ENCODE results near the gene RNASEL. TPM values are rescaled to one million over a fixed set of nuclear protein-coding genes. Genes with fewer than 3 reads are reported as not detected.
A peak's percentile ranks its signal among the peaks of the same experiment; 100 is the strongest.

Gene RNASEL
- total RNA-seq, 6 donors from 2014 or later: 8.5 to 16.8 (median 12.0) TPM

DNA sequence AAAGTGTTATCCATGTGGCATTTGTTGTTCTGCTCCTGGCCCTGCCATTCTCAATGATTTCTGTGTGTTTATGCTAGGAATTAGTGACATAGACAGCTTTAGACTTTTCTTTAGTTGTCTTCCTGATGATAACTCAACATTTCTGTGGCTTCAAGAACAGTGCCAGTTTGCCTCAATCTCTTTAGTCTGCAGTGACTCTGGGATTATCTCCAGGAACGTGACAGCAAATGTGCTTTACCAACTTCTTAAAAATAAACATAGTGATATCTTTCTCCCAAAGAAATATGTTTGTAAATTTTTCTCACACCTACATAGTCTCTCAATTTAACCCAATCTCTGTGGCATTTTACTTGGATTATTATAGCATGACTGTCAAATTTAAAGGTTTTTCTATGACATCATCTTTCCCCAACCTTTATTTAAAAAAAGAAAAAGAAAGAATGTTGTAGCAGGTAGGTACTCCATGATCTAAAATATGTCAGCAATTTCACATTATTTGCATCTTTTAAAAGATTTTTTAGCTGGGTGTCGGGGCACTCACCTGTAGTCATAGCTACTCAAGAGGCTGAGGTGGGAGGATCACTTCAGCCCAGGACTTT lies 24.6 kb downstream of the RNASEL start:
- Histone ChIP-seq H3K9me3 (no peaks in the 10 kb centered on the region), H3K4me1 (no peaks in the 10 kb centered on the region), H3K27me3 (no peaks in the 10 kb centered on the region), H3K27ac (no peak overlapping the region), H3K36me3 (no peaks in the 10 kb centered on the region), H3K4me3 (no peak overlapping the region)
- ATAC-seq (ENCODE audit: low FRiP score in 2 of 2) (no peak), DNase-seq (no peak)
- TF ChIP-seq POLR2AphosphoS5 (IDR thresholded peaks at IDR 0.05) (no peak), EP300 (IDR thresholded peaks at IDR 0.05) (no peak), POLR2A (IDR thresholded peaks at IDR 0.05) (no peak)
- TF ChIP-seq, protein P1, sequence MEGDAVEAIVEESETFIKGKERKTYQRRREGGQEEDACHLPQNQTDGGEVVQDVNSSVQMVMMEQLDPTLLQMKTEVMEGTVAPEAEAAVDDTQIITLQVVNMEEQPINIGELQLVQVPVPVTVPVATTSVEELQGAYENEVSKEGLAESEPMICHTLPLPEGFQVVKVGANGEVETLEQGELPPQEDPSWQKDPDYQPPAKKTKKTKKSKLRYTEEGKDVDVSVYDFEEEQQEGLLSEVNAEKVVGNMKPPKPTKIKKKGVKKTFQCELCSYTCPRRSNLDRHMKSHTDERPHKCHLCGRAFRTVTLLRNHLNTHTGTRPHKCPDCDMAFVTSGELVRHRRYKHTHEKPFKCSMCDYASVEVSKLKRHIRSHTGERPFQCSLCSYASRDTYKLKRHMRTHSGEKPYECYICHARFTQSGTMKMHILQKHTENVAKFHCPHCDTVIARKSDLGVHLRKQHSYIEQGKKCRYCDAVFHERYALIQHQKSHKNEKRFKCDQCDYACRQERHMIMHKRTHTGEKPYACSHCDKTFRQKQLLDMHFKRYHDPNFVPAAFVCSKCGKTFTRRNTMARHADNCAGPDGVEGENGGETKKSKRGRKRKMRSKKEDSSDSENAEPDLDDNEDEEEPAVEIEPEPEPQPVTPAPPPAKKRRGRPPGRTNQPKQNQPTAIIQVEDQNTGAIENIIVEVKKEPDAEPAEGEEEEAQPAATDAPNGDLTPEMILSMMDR (IDR thresholded peaks at IDR 0.05): no peak
- 54 to 69% methylated on average over 2 of the region's 2 CpGs for WGBS, 2 donors

DNA sequence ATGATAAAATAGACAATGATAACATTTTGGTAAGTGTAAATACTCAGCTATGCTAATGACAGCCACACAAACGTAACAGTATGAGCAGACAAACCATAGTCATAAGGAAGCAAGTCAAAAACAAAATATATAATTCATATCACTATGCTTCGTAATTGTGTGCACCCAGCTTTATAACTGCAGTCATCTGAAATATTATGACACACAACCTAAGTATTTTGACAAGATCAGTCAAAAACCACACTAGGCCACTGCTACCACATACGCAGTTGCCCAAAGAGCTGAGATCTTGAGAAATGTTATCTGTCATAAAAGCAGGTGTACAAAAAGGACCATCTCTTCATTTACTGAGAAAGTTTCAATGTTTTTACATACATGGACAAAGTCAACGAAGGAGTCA lies 26.0 kb downstream of the RNASEL start:
- no peaks in the 10 kb centered on the region for H3K4me1 ChIP-seq
- TF ChIP-seq, protein P1 (IDR thresholded peaks at IDR 0.05): no peak
- TF ChIP-seq POLR2AphosphoS5 (IDR thresholded peaks at IDR 0.05) (no peak), EP300 (IDR thresholded peaks at IDR 0.05) (no peak), POLR2A (IDR thresholded peaks at IDR 0.05) (no peak)
- H3K36me3 ChIP-seq: no peaks in the 10 kb centered on the region
- 88 to 90% methylated on average over 4 of the region's 4 CpGs for WGBS, 2 donors
- no peak for ATAC-seq (ENCODE audit: low FRiP score in 2 of 2)
- no peak overlapping the region for H3K27ac ChIP-seq
- H3K9me3 ChIP-seq: no peaks in the 10 kb centered on the region
- no peaks in the 10 kb centered on the region for H3K27me3 ChIP-seq
- H3K4me3 ChIP-seq: no peak overlapping the region
- DNase-seq: no peak

DNA sequence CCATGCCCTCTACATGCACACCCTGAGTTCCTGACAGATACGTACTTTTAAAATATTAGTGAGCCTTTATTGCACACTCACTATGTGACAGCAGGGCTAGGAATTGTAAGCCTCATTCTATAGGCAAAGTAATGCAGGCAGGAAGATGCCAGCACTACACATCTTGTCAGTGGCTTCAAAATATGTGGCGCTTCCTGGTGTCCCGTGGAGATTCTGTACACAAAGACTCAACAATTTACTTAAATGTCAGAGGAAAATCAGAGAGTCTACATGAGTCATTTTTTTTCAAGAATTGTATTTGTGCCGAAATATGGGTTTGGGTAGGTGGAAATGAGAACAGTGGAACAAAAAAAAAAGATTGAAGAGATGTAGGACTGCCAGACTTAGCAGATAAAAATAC lies 27.6 kb downstream of the RNASEL start:
- no peak overlapping the region for H3K27ac ChIP-seq
- DNase-seq (no peak), ATAC-seq (ENCODE audit: low FRiP score in 2 of 2) (no peak)
- no peaks in the 10 kb centered on the region for H3K36me3 ChIP-seq
- no peak for TF ChIP-seq POLR2A (IDR thresholded peaks at IDR 0.05)
- TF ChIP-seq POLR2AphosphoS5 (IDR thresholded peaks at IDR 0.05): no peak
- no peak for TF ChIP-seq EP300 (IDR thresholded peaks at IDR 0.05)
- TF ChIP-seq, protein P1 (IDR thresholded peaks at IDR 0.05): no peak
- H3K4me3 ChIP-seq: no peak overlapping the region
- 59 to 61% methylated on average over 4 of the region's 4 CpGs for WGBS, 2 donors
- H3K4me1 ChIP-seq: no peaks in the 10 kb centered on the region
- H3K27me3 ChIP-seq: no peaks in the 10 kb centered on the region
- no peaks in the 10 kb centered on the region for H3K9me3 ChIP-seq

DNA sequence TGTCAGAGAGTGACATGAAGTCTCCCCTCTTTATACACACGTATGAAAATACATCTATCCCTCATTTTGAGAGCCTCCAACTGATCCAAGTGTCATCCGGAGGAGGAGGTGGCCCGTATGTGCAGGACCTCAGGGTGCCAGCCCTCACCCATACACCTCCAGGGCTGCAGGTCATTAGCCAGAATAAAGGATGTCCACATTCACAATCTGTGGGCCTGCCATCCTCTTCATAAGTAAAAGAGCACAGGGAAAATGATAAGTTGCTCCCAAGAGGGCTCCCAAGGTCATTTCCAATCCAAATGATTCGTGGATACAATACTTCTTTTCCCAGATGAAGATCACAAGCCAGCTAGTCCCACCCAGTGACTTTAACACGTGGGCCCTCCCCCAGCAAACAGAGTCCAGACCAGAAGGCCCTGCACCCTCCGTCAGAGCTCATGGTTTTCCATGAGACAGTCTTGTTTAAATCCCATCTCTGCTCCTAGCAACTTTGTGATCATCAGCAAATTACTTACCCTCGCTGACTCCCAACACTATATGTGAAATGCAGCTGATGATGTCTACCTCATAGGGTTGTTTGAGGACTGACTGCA lies 28.6 kb downstream of the RNASEL start:
- Histone ChIP-seq H3K9me3 (no peaks in the 10 kb centered on the region), H3K4me1 (no peaks in the 10 kb centered on the region), H3K27ac (no peak overlapping the region), H3K27me3 (no peaks in the 10 kb centered on the region), H3K36me3 (no peaks in the 10 kb centered on the region), H3K4me3 (no peak overlapping the region)
- TF ChIP-seq EP300 (IDR thresholded peaks at IDR 0.05) (no peak), POLR2AphosphoS5 (IDR thresholded peaks at IDR 0.05) (no peak), POLR2A (IDR thresholded peaks at IDR 0.05) (no peak)
- TF ChIP-seq, protein P1 (IDR thresholded peaks at IDR 0.05): no peak
- ATAC-seq (ENCODE audit: low FRiP score in 2 of 2) (peak in 1 of 2 donors; percentile 41), DNase-seq (no peak)
- WGBS, 2 donors: 69 to 72% methylated on average over 7 of the region's 7 CpGs

DNA sequence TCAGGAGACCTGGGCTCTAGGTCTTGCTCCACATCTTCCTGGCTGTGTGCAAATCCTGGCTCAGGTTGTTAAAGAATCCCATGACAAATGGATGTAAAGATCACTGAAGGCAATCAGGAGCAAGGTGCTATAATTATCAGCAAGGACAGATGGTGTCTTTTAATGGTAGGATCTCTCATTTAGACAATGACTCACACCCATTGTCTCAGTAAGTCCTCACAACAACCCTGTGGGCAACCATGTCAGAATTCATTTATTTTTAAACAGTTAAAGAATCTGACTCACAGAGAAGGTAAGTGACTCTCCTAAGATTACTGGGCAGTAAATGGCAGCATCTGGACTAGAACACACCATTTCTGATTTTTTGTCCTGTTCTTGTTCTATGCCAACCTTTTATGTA lies 32.8 kb downstream of the RNASEL start:
- DNase-seq: no peak
- no peak for ATAC-seq (ENCODE audit: low FRiP score in 2 of 2)

More for the DNA sequence above, 32.8 kb downstream of the RNASEL start:
- Histone ChIP-seq H3K4me1 (no peaks in the 10 kb centered on the region), H3K9me3 (peaks cover 0 to 3% (median 0%) of the 10 kb centered on the region in 4 donors), H3K4me3 (no peak overlapping the region), H3K27ac (no peak overlapping the region), H3K27me3 (no peaks in the 10 kb centered on the region), H3K36me3 (no peaks in the 10 kb centered on the region)
- no peak for TF ChIP-seq EP300 (IDR thresholded peaks at IDR 0.05)
- no peak for TF ChIP-seq POLR2A (IDR thresholded peaks at IDR 0.05)
- no peak for TF ChIP-seq POLR2AphosphoS5 (IDR thresholded peaks at IDR 0.05)
- TF ChIP-seq, protein P1 (IDR thresholded peaks at IDR 0.05): no peak

Measured in upper lobe of left lung (tissue), 6 donors.